ENCODE measurements around the gene GBP2.
A peak's percentile ranks its signal among the peaks of the same experiment; 100 is the strongest.
"Not testable (repeated sequence)": the region's sequence is repeated elsewhere in the genome, so short reads cannot be mapped to it uniquely, and the experiment has no call there.

GBP2 gene, protein sequence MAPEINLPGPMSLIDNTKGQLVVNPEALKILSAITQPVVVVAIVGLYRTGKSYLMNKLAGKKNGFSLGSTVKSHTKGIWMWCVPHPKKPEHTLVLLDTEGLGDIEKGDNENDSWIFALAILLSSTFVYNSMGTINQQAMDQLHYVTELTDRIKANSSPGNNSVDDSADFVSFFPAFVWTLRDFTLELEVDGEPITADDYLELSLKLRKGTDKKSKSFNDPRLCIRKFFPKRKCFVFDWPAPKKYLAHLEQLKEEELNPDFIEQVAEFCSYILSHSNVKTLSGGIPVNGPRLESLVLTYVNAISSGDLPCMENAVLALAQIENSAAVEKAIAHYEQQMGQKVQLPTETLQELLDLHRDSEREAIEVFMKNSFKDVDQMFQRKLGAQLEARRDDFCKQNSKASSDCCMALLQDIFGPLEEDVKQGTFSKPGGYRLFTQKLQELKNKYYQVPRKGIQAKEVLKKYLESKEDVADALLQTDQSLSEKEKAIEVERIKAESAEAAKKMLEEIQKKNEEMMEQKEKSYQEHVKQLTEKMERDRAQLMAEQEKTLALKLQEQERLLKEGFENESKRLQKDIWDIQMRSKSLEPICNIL

DNA sequence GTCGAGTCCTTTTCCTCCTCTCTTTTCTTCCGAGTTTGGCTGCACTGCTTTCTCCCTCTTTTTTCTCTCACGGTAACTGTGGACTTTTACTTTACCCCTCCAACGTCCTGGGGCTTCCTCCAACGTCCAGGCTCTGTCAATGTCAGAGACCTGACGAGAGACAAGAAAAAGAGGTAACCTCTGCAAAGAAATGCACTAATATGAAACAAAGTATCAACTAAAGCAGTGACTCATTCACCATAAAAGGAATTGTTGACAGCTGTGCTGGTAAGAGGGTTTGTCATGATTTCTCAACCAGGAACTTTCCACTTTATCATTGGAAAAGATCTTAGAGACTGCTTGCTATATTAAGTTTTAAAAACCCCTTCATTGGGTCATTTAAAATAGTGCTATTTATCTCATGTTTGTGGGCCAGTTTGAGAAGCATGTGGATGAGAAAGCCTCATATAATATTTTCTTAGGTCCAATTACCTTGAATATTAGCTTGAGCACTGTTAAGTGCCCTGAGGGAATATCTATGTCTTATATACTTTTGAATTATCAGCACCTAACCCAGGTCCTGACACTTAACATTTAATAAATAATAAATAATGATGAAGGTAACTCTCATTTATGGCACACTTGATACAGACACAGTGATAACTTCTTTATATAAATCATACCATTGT, at the start of gene GBP2:
GBP2 (minus strand) TSS at position 202 of the 668 bp plus-strand sequence. CDS start 4,148 bp downstream, outside the sequence.
- peak in 1 of 2 donors; percentile 76 for DNase-seq

DNA sequence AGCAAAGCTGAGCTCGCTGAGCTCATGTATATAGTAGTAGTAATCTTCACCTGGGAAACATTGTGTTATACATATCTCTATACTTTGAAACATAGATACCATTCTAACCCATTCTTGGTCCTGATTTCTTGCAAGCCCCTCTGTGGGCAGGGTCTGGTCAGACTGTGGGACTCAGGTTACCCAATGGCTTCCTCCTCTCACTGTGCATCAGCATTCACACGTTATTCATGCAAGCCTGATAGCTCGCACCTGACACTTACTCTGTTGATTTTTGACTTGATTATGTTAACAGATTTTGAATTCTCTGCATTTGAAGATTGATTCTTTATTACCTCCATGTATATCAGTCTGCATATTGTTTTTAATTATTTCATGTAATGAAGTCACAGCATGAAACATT, 48.6 kb upstream of the GBP2 start:
- no peak for DNase-seq

DNA sequence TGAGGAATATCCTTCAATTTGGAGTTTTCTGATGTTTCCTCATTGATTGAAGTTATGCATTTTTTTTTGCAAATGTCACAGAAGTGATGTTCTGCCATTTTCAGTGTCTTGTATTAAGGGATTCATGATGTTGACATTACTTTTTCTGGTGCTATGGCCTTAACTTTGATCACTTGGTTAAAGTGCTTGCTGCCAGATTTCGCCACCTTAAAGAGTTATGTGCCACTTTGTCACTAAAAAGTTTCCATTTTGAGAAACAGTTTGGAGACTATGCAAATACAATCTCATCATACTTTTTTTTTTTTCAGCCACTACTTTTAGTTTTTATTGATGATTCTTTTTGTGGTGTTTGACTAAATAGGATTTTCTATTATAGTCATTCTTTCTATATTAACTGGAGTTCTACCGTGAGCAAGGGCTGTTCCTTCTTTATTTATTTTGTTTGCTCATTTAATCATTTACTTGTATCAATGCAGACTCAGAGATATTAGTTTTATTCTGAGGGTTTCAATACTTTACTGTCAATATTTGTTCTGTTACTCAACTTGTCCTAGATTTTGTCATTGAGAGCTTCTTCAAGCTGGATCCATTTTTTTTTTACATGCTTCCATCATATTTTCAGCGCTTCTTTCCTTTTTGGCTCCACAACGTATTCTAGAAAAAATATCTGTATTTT, 46.7 kb upstream of the GBP2 start:
- DNase-seq: no peak

DNA sequence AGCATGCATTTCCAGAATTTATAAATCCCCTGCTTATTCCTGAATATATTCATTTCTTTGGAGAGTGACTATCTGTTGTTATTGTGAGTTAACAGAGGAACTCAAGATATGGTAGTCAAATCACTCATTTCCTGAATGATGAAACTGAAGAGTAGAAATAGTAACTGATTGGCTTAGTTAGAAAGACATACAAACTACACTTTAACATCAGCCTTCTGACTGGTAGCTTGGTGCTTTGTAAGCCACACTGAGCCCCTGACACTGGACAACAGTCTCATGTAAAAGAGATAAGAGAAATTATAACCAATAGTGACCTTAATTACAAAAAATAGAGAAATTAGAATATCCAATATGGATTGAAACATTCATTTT, 45.1 kb upstream of the GBP2 start:
- DNase-seq: no peak

DNA sequence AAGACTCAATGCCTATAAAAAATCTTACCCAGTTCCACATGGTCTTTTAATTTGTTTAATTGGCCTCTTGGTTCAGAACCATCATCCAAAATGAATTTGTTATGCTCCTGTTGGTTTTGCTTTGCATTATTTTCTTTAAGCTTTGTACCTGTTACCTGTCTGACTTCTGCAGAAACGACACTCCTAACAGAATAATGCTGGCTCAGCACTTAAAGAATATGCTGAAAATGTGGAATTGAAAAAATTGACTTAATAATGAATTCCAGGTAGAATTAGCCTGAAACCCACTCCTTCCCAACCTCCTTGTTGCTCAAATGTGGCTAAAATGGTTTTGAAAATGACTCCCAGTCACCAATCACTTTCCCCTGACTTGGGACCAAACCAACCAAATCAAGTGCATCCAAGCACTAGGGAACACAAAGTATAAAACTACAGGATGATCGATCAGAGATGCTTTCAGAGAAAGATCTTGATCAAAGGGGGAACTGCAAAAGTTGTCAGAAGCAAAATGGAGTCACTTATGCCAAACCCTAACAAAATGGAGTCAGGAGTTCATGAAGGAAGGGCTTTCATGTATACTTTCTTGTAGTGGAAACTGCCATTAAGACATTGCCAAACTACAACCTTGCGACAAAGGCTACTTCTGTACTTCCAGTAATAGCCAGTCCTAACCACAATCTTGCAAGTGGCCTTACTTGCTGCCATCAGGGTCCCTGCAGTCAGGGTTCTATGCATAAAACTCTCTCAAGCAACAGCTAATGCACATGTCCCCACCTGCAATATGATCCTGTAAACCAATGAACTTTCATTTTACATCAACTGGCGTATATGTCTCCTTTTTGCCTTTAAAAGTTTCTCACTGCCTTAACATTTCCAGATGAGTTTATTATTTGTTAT, 44.5 kb upstream of the GBP2 start:
- no peak for DNase-seq

DNA sequence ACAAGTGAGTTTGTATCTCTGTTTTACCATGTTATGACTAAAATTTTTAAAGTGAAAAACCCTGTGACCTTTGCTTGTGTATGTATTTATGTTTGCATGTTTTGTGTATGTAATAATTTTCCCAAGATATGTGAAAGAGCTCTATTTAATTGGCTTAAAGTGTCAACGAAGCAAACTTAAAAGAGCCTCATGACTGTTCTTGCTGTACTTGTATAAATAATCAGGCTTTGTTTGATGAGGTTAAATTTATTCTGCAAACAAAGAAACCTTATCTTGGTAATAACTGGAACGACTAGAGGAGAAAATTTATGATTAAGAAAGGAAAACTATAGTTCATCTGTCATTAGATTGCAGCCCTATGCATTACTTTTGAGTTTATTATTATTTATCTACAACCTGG, 43.3 kb upstream of the GBP2 start:
- DNase-seq: no peak

DNA sequence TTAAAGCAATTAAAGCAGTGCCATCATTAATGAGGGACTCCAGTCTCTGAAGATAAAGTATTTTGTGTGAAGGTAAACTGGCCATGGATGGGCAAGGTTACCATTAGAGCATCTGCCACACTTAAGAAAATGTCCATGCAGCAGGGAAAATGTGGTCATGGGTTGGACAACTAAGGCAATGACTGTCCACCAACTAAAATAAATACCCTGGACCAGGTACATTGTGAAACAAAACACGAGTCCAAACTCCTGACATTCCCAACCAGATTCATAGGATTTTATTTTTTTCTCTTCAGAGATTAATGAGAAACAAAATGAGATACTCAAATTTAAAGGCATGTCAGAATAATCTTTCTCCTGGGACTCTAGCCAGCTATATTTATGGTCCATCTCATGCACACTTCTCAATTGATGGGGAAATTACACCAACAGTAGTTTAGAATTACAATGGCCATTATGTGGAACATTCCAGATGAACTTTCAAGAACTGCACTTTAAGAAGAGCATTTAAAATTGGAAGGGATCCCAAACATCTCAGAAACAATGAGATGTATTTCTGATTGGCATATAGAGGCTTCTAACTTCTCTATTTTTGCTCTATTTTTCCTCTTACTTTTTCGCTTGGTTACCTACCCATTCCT, 41.8 kb upstream of the GBP2 start:
- no peak for DNase-seq

DNA sequence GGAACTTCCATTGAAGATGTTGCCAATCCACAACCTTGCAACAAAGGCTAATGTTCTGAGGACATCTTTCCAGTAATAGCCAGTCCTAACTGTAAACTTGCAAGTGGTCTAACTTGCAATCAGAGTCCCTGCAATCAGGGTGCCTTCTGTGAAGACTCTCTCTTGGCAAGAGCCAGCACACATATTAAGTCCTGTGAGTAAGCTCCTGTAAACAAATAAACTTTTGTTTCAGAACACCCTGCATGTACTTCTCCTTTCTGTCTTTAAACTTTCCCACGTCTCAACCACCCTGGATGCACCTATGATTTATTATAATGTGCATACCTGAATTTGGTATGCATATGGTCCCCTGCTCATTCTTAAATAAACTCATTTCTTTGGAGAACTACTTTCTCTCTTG, 40.8 kb upstream of the GBP2 start:
- no peak for DNase-seq

DNA sequence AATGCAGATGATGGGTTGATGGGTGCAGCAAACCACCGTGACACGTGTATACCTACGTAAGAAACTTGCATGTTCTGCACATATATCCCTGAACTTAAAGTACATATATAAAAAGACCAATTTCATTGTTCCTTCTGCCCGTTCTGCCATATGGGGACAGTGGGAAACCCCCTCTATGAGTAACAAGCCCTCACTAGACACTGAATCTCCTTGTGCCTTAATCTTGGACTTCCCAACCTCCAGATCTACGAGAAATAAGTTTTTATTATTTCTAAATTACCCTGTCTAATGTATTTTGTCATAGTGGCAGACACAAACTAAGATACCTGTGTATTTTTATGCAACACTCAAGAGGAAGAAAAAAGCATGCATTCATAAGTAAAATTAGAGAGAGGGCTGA, 39.9 kb upstream of the GBP2 start:
- no peak for DNase-seq

DNA sequence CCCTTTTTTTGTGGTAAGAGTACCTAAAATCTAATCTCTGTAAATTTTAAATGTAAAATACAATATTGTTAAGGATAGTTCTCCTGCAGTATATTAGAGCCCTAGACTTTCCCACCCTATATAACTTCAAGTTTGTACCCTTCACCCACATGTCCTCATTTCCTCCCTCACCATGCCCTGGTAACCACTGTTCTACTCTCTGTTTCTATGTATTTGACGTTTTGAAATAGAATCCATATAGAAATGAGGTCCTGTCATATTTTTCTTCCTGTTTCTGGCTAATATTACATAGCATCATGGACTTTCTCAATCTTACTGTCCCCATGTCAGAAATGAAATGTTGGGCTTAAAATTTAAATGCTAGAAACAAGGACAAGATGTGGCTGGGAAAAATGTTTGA, 25.1 kb upstream of the GBP2 start:
- no peak for DNase-seq

DNA sequence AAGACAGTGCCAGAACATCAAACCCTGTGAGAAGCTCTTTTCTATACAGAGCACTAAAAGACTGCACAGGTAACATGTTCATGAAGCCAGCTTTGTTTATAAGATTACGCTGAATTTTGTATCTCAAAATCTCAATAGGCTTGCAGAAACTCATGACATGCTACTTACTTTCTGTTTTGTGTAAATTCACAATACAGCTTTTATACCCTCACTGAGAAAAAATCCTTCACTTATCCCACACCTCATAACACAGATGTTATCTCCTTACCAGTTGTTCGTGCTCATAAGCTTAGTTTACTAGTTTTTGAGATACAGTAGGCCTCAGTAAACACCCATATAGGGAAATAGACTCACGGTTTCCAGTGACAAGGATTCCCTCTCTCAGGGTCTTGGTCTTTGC, 24.1 kb upstream of the GBP2 start:
- DNase-seq: no peak

DNA sequence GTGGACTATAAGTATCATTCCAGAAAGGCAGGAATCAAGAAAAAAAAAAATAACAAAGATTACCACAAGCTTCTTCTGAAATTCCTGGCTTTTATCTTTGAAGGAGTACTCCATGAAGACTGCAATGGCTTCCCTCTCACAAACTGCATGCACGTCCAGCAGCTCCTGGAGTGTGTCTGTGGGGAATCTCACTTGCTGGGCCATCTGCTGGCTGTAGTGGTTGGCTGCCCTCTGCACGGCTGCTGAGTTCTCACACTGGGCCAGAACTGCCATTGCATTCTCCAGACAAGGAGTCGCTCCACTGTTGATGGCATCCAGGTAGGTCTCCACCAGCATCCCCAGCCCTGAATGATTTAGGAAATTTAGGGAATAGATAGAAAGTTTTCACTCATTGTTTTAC, 23.3 kb upstream of the GBP2 start:
- no peak for DNase-seq

DNA sequence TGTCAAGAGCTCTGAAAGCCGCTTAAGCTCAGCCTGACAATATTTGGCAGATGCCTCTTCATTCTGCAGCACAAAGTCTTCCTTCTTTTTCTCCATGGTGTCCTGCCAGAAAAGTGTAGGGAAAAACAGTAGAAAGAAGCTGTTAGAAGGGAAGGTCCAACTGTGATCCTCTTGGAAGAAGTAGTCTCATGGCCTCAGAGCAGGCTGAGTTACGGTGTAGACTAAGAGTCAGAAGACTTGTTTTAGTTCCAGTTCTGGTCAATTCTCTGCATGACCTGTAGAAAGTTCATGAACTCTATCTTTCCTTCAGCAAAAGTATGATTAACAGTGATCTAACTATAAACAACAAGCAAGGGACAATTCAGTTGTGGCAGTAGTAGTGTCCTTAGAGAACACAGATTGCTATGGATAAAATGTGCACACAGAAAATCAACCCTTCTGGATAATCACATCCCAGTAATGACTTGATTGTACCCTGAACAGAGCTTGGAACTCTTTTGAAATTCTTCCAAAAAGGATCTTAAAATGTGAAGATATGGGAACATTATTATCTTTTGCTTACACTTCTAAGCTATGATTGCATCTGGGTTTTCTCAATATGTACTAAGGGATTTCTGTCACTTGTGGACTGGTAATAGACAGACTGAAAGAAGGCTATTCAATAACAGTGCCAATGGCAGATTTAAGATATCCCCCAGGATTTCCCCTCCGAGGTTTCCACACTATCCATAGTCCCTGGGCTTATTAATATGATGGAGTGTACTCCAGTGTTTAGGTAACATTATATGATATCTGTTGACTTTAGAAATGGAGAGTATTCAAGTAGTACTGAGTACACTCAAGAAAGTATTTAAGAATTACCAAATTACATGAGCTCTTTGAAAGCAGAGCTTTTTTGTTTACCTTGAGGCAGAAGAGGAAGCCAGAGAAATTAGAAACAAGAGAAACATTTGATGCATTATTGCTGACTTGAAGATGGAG, 22.1 kb upstream of the GBP2 start:
- no peak for DNase-seq

DNA sequence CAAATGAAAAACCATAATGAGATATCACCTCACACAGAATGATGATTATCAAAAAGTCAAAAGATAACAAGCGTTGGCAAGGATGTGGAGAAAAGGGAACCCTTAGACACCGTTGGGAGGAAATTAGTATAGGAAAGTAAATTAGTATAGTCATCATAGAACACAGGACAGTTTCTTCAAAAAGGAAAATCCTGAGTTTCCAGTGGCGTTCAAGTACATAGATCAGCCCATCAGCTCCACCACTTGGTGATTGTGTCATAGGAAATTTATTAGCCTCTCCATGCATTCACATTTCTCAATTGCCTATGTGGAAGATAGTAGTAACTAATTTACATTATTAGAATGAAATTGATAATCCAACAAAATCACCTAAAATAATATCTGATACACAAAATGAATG, 20.8 kb upstream of the GBP2 start:
- no peak for DNase-seq

DNA sequence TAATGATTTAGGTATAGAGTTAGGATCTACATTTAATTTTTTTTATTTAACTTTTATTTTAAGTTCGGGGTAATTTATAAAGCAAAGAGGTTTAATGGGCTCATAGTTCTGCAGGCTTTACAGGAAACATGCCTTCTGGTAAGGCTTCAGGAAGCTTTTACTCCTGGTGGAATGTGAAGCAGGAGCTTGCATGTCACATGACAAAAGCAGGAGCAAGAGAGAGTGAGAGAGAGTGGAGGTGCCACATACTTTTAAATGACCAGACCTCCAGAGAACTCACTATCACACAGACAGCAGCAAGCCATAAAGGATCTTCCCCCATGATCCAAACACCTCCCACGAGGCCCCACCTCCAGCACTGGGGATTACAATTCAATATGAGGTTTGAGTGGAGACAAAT, 17.6 kb upstream of the GBP2 start:
- DNase-seq: no peak

DNA sequence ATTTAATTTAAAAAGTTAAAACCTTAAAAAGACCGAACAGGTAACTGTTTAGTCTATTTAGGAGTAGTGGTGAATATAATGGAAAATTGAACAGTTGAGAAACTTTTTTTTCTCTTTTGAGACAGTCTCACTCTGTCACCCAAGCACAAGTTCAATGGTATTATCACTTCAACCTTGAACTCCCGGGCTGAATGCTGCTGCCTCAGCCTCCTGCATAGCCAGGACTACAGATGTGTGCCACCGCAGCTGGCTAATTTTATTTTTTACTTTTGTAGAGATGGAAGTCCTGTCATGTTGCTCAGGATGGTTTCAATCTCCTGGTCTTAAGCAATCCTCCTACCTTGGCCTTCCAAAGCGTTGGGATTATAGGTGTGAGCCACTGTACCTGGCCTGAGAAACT, 16.2 kb upstream of the GBP2 start:
- no peak for DNase-seq

DNA sequence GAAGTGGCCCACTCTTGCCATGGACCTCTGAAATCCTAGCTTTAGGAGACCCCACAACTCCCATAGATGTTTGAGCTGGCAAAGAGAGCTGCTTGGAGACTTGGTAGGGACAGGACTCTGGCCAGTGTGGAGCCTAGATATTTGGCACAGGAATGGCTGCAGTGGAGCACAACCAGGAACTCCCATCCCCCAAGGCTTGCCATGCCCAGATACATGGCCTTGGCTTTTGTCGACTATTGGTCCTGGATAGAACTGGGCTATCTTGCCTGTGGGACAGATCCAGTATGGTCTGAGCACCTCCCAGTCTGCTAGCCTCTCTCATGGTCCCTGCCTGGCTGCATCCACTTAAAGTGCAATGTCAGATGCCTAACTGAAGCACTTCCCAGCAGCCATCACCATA, 7.8 kb upstream of the GBP2 start:
- no peak for DNase-seq

DNA sequence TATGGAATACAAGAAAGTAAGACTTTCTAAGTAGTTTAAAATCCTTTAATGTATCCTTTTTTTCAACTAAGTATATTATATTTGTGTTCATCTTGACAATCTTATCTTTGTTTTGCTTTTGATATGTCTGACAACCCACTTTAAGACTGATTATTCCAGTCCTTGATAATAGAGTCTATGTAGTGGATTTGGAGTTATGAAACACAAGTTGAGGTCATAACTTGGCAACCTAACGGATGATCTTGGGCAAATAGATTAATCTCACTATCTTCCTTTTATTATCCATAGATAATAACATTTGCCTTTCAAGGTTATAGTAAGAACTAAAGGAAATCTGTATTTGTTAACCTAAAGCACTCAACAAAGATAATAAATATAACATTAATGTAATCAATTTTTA, 4.8 kb upstream of the GBP2 start:
- no peak for DNase-seq

DNA sequence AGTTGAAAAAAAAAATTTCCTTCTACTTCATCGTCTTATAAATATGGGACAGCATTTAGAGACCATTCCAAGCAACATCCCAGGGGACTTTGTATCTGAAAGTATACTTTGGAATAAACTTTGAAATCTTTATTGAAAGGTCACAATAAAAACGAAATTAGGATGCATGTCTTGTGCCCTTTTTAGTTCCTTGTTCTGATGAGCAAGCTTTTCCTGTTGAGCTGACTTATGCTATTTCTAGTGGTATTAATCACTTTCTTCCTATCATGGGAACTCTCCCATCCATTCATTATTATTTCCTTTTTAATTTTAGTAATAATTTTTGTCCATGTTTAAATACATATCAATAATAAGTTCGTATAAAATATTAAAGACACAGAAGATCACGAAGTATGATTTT, 4.0 kb upstream of the GBP2 start:
- no peak for DNase-seq

DNA sequence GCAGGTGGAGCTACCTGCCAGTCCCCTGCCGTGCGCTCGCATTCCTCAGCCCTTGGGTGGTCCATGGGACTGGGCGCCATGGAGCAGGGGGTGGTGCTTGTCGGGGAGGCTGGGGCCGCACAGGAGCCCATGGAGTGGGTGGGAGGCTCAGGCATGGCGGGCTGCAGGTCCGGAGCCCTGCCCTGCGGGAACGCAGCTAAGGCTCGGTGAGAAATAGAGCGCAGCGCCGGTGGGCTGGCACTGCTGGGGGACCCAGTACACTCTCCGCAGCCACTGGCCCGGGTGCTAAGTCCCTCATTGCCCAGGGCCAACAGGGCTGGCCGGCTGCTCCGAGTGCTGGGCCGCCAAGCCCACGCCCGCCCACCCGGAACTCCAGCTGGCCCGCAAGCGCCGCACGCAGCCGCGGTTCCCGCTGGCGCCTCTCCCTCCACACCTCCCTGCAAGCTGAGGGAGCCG, 2.1 kb upstream of the GBP2 start:
- not testable (repeated sequence) for DNase-seq
